Neural crest cell (in vitro differentiated cells): ENCODE measurements around the gene CASZ1. TPM values are rescaled to one million over a fixed set of nuclear protein-coding genes. Genes with fewer than 3 reads are reported as not detected.
A peak's percentile ranks its signal among the peaks of the same experiment; 100 is the strongest.

Experiments
- DNase-seq: peaks from one replicate; pipeline ENCODE4 v3.0.0; 2021; ENCODE audit warnings: low read depth, mixed read lengths, low spot score
- H3K27ac Mint-ChIP-seq: one replicate; pipeline ENCODE4 v1.8.0; 2021; ENCODE audit warnings: mild to moderate bottlenecking, mixed read lengths; ENCODE audit not compliant: unreplicated experiment
- H3K27me3 Mint-ChIP-seq: 2 replicates; pipeline ENCODE4 v1.8.0; 2021; ENCODE audit warnings: low read depth, mild to moderate bottlenecking, mixed read lengths
- H3K36me3 Mint-ChIP-seq: 2 replicates; pipeline ENCODE4 v1.8.0; 2021; ENCODE audit warnings: low read depth, mild to moderate bottlenecking, mixed read lengths
- H3K4me1 Mint-ChIP-seq: 2 replicates; pipeline ENCODE4 v1.8.0; 2021; ENCODE audit warnings: mixed read lengths
- H3K4me3 Mint-ChIP-seq: one replicate; pipeline ENCODE4 v1.8.0; 2021; ENCODE audit warnings: mild to moderate bottlenecking, mixed read lengths
- H3K9me3 Mint-ChIP-seq: 2 replicates; pipeline ENCODE4 v1.8.0; 2021; ENCODE audit warnings: mixed read lengths
- CTCF ChIP-seq: fragments of 200-600 bp; sonication (generic); conservative IDR thresholded peaks from 2 replicates; pipeline ENCODE4 v1.5.0; 2021; ENCODE audit warnings: antibody characterized with exemption, mild to moderate bottlenecking
- total RNA-seq: library from RNA; stranded (reverse); gene quantifications from 2 replicates; pipeline ENCODE4 v1.2.1, GENCODE V29; 2021

Gene CASZ1
- total RNA-seq, 1 donor from 2014 or later: 2.6 TPM

- no peak overlapping the region for H3K27ac Mint-ChIP-seq
- H3K9me3 Mint-ChIP-seq: no peaks in the 10 kb centered on the region
- DNase-seq: no peak
- no peak for TF ChIP-seq CTCF
- H3K36me3 Mint-ChIP-seq: peaks cover 2% of the 10 kb centered on the region
- no peak overlapping the region for H3K4me3 Mint-ChIP-seq
- H3K27me3 Mint-ChIP-seq: no peaks in the 10 kb centered on the region
- peaks cover 9% of the 10 kb centered on the region for H3K4me1 Mint-ChIP-seq
These were observed 180.3 kb downstream of the CASZ1 start for GRCh38 chr1:10615932-10616671.

- Mint-ChIP-seq H3K9me3 (no peaks in the 10 kb centered on the region), H3K27me3 (no peaks in the 10 kb centered on the region), H3K27ac (peak overlapping the region; percentile 63), H3K4me3 (no peak overlapping the region), H3K4me1 (peaks cover 9% of the 10 kb centered on the region), H3K36me3 (peaks cover 2% of the 10 kb centered on the region)
- DNase-seq: no peak
- TF ChIP-seq CTCF: no peak
These were observed 181.1 kb downstream of the CASZ1 start for GRCh38 chr1:10615332-10615731.

- Mint-ChIP-seq H3K27ac (no peak overlapping the region), H3K27me3 (no peaks in the 10 kb centered on the region), H3K4me1 (peaks cover 9% of the 10 kb centered on the region), H3K36me3 (peaks cover 2% of the 10 kb centered on the region), H3K9me3 (no peaks in the 10 kb centered on the region), H3K4me3 (no peak overlapping the region)
- TF ChIP-seq CTCF: no peak
- DNase-seq: no peak
These were observed 181.8 kb downstream of the CASZ1 start for GRCh38 chr1:10614377-10615225.

GRCh38 chr1:10613861-10614260 is 182.6 kb downstream of the CASZ1 start:
- no peak overlapping the region for H3K4me3 Mint-ChIP-seq
- no peak for DNase-seq
- TF ChIP-seq CTCF: no peak
- H3K4me1 Mint-ChIP-seq: peaks cover 9% of the 10 kb centered on the region
- H3K9me3 Mint-ChIP-seq: no peaks in the 10 kb centered on the region
- no peak overlapping the region for H3K27ac Mint-ChIP-seq
- peaks cover 2% of the 10 kb centered on the region for H3K36me3 Mint-ChIP-seq
- no peaks in the 10 kb centered on the region for H3K27me3 Mint-ChIP-seq

- no peak overlapping the region for H3K4me3 Mint-ChIP-seq
- TF ChIP-seq CTCF: no peak
- H3K4me1 Mint-ChIP-seq: peaks cover 9% of the 10 kb centered on the region
- DNase-seq: no peak
- H3K27me3 Mint-ChIP-seq: no peaks in the 10 kb centered on the region
- H3K36me3 Mint-ChIP-seq: peaks cover 2% of the 10 kb centered on the region
- H3K9me3 Mint-ChIP-seq: no peaks in the 10 kb centered on the region
- H3K27ac Mint-ChIP-seq: no peak overlapping the region
These were observed 183.1 kb downstream of the CASZ1 start for GRCh38 chr1:10613340-10613739.
